GM12878 (cell line): ENCODE measurements around the gene TOMM5.

ENCODE experiments used
- SIX5 ChIP-seq: IDR thresholded peaks from 2 replicates; pipeline ENCODE4 v1.6.1; 2011; ENCODE audit warnings: mild to moderate bottlenecking, low read depth, low read length, moderate library complexity; ENCODE audit not compliant: severe bottlenecking
- TF ChIP-seq, protein P1 (sequence below): IDR thresholded peaks from 2 replicates; pipeline ENCODE4 v1.6.1; 2011; ENCODE audit warnings: low read depth, mild to moderate bottlenecking, low read length, moderate library complexity, borderline replicate concordance; ENCODE audit errors: extremely low read depth

DNA sequence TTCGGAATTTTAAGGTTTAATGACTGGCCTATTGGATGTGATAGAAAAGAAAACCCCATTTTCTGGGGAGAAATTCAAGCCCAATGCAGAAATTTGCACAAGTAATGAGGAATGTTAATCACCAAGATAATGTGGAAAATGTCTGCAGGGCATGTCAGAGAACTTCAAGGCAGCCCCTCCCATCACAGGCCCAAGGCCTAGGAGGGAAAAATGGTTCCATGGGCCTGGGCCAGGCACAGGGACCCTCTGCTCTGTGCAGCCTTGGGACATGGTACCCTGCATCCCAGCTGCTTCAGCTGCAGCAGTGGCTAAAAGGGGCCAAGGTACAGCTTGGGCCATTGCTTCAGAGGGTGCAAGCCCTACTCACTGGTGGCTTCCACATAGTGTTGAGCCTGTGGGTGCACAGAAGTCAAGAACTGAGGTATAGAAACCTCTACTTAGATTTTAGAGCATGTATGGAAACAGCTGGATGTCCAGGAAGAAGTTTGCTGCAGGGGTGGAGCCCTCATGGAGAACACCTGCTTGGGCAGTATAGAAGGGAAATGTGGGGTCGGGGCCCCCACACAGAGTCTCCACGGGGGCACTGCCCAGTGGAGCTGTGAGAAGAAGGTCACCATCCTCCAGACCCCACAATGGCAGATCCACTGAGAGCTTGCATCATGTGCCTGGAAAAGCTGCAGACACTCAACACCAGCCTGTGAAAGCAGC, 28.4 kb downstream of the TOMM5 start:
- no peak for TF ChIP-seq SIX5
- TF ChIP-seq, protein P1, sequence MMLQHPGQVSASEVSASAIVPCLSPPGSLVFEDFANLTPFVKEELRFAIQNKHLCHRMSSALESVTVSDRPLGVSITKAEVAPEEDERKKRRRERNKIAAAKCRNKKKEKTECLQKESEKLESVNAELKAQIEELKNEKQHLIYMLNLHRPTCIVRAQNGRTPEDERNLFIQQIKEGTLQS, result no peak
